Stimulated activated CD8-positive, alpha-beta memory T cell treated with anti-CD3 and anti-CD28 coated beads, Interleukin-4, amount 100 ng/mL, for 1 hour (primary cell): ENCODE data around the gene GAS6.
"Not testable (repeated sequence)": the region's sequence is repeated elsewhere in the genome, so short reads cannot be mapped to it uniquely, and the experiment has no call there.

Source experiments
- DNase-seq, 2 donors: peaks; one replicate each; pipeline ENCODE4 v3.0.0-alpha.2; 2020; ENCODE audit warnings: low read depth in 2 of 2, low spot score in 1 of 2

The GAS6 gene

DNA sequence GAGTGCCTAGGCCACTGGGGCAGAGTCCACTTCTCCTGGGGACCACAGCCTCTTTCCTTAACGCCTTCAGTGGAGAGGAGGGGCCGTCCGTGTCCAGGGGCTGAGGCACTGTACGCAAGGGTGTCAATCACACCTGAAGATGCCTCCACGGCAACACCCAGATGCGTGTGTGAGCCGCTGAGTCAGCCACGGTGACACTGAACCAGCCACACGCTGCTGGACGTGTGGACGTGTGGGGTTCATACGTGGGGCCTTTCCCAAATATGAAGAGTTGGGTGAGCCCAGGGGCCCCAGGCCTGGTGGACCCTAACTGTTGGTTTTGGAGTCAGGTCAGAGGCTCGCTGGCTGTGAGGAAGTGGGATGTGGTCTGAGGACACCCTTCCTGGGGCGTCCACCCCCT is 53.2 kb downstream of the GAS6 start:
- no peak for DNase-seq

DNA sequence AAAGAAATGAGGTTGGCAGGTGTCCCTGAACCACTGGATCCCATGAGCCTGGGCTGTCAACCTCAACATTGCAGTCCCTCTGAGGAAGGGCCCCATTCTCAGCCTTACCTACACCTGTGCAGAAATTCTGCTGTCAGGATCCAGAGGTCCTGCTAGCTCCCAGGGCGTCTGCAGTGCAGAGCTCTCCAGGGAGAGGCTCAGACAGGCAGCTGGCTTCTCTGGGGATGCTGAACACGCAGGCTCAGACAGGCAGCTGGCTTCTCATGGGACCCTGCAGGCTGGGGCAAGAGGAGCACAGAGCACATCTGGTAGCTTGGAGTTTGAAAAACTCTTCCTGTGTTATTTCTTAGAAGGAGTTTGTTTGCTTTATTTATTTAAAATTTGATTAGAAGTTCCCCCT is 53.9 kb downstream of the GAS6 start:
- no peak for DNase-seq

DNA sequence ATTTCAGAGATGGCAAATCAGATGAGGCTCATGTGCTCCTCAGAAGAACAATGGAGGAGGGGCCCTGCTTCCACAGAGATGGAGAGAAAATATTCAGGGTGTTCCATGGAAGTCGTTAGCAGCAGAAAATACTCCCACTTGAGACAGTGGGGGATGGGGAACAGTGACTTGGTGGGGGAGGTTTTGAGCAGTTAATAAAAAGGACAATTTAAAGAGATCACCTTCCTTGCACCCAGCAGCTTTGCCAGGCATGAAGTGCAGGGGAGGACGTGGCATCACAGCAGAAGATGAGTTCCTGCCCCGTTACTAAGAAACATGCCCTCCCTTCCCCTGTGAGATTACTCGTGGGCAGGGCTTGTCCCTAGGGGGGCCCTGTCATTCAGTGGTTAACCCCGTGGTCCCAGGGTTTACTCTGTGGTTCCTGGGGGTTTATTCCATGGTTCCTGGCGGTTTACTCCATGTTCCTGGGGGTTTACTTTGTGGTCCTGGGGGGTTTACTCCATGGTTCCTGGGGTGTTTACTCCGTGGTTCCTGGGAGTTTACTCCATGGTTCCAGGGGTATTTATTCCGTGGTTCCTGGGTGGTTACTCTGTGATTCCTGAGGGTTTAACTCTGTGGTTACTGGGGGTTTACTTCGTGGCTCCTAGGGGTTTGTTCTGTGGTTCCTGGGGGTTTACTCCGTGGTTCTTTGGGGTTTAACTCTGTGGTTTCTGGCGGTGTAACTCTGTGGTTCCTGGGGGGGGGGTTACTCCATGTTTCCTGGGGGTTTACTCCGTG is 55.6 kb downstream of the GAS6 start:
- DNase-seq, result no peak

DNA sequence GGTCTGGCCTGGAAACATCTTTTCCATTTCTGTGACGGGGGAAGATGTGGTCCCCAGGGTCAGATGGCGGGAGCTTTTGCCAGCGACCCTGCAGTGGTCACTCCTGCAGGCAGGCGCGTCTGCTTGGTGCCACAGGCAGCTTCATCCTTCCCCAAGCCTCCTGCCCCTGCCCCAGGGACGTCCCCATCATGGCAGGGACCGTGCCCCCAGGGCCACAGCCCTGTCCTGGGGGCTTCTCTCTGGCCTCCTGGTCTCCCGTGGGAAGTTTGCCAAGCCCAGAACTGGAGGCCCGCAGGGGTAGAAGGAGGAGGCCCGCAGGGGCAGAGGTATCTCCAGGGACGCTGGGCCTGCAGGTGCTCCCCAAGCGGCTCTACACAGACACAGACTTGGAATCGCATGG is 57.4 kb downstream of the GAS6 start:
- no peak for DNase-seq

DNA sequence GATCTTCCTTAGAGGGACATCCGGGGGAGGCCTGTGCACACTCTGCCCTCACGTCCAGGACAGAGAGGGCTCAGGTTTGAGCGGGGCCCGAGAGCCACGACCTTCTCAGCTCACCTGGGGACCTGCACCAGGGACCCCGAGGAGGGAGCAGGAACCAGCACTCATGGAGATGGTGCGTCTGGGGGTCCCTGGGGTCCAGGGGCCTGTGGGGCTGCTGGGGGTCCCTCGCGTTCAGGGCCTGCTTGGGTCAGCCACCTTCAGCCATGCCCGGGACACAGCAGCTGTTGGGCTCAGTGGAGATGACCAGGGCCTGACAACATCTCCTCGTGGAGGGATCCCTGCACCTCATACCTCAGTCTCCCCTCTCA is 57.8 kb downstream of the GAS6 start:
- DNase-seq, result no peak

DNA sequence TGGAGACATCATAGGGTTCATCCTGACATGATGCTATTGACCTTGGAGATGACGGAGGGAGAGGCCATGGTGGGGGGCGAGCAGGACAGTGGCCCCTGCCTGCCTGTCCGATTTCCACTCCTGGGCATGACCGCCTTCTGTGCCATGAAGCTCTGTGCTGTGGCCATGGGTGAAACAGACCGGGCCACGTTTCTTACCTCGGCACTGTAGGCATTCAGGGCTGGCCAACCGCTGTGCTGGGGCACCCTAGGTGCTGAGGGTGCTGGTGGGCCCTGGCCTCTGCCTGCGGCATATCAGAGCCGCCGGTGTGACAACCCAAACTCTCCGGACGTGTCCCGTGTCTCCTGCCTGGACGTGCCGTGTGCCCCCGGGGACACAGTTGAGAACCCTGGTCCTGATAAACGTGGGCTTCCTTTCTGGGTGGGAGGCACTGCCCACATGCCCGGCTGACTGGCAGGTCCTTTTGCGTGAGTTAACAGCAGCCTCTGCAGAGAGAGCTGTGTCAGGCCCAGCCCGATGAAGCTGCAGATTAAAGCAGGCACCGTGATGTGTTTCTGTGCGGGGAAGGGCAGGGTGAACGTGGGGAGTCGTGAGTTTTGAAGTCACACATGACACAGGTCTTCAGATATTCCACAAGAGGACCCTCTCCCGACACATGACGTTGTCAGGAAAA is 58.3 kb downstream of the GAS6 start:
- DNase-seq, result no peak

DNA sequence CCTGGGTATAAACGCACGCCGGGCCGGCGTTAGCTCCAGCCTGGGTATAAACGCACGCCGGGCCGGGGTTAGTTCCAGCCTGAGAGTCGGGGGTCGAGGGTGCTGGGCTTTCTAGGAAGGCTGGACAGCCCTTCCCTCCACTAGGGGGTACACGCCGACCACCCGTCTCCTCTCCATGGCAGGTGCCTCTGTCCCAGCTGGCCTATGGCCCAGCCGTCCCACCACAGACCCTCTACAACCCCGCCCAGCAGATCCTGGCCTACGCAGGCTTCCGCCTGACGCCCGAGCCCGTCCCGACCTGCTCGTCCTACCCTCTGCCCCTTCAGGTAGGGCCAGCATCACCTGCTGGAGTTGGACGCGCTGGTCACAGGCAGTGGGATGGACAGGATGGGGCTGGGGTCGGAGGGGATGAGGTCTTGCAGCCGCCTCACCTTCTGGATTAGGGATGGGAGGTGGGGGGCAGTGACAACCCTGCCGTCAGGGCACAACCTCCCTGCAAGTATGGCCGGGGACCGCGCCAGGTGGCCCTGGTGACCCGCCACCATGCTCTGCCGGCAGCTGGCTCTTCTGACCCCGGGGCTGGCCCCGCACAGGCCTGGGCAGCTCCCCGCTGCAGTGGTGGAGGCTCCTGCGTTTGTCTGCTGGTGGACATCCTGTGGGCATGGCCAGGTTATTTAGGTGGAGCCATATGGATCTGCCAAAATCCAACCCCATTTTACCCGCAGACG is 59.0 kb downstream of the GAS6 start:
- DNase-seq, result no peak

DNA sequence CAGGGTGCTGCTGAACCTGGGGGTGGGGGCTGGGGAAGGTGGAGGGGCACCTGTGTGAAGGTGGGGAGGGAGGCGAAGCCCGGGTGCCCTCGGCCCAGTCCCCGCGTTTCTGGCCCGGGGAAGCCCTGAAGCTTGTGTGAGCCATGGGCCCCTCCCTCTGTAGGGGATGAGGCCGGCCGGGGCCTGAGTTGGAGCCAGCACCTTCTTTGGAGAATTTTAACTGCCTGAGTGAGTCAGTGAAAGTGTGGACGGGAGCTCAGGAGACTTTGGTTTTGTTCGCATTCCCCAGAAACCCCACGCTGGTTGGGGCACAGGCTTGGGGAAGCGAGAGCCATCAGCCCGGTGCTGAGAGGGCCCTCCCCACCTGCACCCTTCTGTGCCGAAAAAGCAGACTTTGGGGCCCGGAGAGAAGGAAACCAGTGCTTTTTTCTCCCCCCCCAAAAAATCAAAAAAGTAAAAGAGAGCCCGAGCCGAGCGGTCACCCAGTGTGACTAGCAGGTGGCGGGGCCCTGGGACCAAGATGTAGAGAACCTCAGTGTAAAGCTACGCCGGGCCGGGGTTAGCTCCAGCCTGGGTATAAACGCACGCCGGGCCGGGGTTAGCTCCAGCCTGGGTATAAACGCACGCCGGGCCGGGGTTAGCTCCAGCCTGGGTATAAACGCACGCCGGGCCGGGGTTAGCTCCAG is 59.7 kb downstream of the GAS6 start:
- DNase-seq, result no peak

DNA sequence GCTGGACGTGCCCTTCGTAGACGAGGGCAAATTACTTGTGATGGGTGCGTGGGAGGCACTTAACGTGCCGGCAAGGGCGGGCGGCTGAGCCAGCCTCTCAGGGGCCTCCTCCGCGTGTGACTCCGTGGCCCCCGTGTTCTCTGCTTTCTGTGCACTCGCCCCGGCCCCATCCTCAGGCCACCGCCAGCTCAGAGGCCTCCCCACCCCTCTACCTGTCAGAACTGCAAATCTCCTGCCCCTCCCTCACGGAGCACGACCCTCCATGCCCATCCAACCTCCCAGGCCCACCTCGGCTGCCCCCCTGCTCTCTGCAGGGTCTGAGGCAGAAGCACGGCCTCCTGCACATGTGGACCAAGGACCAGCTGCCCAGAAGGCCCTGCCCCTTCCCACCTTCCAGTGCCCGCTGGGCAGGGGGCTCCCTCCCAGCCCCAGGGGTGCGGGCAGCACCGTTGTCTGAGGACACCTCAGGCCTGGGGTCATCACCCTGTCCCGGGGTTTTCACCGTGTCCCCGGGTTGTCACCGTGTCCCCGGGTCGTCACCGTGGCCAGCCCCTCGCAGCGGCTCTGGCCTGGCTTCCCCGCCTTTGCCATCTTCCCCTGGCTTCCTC is 60.4 kb downstream of the GAS6 start:
- DNase-seq, result no peak

DNA sequence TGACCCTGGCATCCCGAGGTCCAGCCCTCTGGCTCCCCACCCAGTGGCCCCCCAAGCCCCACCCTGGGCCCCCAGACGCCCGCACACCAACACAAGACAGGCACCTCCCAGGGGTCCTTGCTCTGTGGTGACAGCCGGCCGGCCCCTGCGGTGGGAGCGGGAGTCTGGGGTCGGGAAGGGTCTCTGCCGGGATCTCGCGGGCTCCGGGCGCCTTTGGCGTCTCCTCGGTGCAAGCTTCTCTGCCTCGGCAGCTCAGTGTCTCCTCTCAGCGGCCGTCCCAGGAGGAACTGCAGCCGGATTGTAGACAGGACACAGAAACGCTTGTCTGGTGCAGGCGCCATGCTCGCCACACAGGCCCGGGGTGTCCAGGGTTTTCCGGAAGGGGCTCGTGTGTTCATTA is 61.1 kb downstream of the GAS6 start:
- DNase-seq, result no peak

DNA sequence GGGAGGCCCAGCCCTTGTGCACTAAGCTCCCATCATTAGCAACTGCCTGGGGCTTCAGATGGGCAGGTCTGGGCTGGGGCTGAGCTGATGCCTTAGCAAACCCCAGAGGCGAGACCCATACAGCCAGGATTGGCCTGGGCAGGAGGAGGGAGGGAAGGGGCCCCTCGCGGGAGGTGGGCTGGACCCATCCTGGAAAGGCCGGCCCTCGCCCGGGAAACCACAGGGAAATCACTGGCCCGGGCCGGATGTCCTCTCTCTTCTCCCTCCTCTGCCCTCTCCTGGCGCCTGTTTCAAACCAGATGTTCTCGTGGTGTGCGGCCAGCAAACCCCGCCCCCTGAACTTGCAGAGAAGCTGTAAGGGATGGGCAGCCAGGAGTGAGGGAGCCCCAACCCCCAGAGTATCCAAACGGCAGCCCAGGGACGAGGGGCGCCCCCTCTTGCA is 61.8 kb downstream of the GAS6 start:
- no peak for DNase-seq

DNA sequence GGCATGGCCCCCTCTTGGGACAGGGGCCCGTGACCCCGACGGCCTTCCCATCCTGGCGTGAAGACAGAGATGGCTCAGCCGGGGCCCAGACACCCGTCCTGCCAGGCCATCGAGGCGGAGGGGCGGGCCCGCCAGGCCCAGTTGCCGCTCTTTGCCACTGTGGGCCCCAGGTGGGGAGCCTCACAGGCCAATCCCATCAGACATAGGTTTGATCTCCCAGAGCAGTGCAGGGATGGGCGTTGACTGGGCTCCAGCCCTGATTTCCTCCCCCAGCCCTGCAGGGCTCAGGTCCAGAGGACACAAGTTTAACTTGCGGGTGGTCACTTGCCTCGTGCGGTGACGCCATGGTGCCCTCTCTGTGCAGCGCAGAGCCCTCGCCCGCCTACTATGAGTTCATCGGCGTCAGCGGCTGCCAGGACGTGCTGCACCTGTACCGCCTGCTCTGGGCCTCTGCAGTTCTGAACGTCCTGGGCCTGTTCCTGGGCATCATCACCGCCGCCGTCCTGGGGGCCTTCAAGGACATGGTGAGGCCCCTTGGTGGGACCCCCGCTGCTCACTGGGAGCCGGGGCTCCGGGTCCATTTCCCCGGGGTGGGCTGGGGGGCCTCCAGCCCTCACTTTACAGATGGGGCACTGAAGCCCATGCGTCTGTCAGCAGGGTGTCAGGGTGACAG is 62.5 kb downstream of the GAS6 start:
- no peak for DNase-seq

DNA sequence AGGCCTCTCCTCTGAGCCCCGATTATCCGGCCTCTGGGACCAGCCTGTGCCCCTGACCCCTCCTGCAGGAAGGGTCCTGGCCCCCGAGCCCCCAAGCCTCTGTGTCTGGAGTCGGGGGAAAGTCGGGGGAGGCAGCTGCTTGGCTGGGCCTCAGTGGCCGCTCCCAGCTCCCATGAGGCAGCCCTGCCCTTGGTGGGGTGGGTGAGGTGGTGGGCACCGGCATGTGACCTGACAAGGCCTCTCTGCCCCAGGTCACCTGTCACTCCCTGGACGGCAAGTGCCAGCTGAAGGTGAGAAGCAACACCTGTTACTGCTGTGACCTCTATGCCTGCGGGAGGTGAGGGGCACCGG is 63.3 kb downstream of the GAS6 start:
- no peak for DNase-seq

DNA sequence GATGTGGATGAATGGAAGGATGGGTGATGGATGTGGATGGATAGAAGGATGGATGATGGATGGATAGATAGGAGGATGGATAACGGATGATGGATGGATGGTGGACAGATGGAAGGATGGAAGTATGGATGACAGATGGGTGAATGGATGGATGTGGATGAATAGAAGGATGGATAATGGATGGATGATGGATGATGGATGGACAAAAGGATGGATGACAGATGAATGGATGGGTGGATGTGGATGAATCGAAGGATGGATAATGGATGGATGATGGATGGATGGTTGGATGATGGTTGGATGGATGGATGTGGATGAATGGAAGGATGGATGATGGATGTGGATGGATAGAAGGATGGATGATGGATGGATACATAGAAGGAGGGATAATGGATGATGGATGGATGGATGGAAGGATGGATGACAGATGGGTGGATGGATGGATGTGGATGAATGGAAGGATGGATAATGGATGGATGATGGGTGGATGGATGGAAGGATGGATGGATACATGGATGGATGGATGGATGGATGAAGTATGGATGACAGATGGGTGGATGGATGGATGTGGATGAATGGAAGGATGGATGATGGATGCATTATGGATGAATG is 65.6 kb downstream of the GAS6 start:
- DNase-seq, result no peak

DNA sequence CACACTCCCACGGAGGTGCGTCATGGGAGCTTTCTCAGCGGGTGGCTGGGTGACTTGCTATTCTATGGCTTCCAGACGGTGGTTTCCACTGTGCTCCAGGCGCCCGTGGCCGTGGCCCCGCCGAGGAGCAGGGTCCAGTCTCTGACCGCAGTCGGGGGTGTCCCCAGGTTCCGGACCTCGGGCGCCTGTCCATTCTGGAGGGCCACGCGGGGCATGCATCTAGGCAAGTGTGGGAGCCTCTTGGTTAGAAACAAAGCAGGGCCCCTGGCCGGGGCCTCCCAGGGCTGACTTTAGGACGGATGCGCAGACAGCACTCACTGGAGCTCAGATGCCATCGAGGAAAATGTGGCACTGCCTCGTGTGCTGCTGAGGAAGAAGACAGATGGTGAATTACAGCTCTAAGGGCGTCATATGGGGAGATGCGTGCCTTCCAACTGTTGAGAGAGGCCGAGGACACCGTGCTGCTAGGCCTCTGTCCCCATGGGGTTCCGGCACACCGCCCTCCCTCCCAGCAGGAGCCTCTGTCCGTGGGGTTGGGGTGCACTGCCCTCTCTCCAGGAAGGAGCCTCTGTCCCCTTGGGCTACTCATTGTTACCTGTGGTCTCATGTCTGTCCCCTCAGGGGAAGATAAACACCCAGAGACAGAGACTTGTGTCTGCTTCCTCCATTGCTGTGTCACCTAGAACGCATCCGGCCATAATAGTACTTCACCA is 66.8 kb downstream of the GAS6 start:
- no peak for DNase-seq

DNA sequence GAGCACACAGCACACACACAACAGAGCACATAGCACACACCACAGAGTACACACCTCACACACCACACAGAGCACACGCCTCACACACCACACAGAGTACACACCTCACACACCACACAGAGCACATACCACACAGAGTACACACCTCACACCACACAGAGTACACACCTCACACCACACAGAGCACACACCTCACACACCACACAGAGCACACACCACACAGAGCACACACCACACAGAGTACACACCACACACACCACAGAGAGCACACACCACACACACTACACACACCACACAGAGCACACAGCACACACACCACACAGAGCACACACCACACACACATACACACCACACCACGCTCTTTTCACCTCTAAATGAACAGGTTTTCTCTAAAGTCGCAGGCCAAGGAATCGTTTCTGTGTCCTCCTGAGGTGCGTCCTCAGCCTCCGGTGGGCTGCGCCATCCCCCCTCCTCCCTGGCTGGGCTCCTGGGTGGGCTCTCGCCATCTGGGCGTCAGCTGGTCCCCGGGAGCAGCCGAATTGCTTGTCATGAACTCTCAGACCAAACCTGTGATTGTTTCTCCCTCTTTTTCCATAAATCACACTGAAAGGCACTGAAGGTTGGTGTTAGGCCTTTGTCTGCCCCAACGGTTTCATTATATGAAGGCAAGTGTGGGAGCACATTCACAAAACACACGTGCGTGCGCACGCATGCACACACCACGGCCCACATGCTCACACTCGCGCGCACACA is 67.5 kb downstream of the GAS6 start:
- no peak for DNase-seq

DNA sequence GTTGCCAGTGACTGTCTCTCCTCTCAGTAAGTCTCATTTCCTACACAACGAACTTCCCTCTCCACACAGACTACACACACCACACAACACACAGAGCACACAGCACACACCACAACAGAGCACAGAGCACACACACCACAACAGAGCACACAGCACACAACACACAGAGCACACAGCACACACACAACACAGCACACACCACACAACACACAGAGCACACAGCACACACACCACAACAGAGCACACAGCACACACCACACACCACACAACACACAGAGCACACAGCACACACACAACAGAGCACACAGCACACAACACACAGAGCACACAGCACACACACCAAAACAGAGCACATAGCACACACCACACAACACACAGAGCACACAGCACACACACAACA is 68.5 kb downstream of the GAS6 start:
- not testable (repeated sequence) for DNase-seq

DNA sequence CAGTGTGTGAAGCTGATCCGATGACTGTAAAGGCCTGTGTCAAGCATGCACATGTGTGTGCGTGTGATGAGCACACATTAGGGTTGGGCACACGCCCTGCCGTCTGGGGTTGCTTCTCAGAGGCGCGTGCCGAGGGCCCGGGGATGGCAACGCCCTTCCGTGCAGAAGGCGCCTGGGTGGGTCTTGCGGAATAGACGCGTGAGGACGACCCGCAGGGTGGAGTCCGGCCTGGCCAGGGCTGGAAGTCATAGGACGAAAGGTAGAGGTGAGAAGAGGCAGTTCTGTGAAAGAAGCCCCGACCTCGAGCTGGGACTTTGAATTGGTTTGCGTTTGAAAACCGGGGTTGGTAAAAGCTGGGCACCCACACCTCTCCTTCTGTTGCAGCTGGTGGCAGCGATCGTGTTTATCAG is 69.1 kb downstream of the GAS6 start:
- no peak for DNase-seq

DNA sequence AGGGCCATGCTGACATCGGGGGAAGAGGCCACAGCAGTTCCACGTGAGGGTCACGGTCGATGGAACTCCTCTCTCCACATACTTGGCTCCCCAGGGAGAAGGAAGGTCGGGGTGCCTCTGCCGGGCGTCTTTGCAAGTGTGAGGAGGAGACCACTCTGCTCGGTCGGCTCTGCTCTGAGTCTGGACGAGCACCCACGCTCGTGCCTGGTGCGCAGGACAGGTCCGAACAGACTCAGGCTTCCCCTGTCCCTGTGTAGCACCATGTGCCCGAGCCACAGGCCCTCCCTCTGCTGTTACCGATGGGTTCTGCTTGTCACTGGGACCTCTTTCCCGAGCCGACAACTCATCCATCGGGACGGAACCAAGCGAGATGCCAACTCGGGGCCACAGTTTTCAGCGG is 69.8 kb downstream of the GAS6 start:
- no peak for DNase-seq
